Embryonic facial prominence (tissue), 1 donor: ENCODE measurements around the gene SPARC.

Source experiments
- DNase-seq: peaks from one replicate; pipeline ENCODE4 v3.0.0-alpha.2; 2016; ENCODE audit errors: extremely low spot score

The SPARC gene

GRCh38 chr5:151660616-151661495 lies 25.9 kb downstream of the SPARC start:
- DNase-seq, result no peak

- peak; percentile 69 for DNase-seq
These were observed 27.5 kb downstream of the SPARC start for GRCh38 chr5:151659001-151659754.

DNA sequence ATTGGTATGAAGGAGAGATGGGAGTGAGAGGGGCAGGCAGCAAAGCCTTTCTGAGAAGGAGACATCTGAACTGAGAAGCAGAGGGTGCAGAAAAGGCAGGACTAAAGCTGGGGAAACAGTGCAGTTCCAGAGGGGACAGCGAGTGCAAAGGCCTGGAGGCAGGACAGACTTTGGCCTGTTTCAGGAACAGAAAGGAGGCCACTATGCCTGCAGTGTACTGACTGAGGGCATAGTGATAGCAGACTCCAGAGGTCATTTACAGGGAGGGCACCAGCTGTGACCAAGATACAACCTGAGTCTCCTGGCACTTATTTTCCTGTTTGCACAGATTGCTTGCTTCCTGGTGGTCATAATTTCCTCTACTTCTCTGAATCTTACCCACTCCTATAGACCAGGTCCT lies 29.6 kb downstream of the SPARC start:
- DNase-seq, result no peak

GRCh38 chr5:151656311-151656710 lies 30.4 kb downstream of the SPARC start:
- DNase-seq, result no peak

DNA sequence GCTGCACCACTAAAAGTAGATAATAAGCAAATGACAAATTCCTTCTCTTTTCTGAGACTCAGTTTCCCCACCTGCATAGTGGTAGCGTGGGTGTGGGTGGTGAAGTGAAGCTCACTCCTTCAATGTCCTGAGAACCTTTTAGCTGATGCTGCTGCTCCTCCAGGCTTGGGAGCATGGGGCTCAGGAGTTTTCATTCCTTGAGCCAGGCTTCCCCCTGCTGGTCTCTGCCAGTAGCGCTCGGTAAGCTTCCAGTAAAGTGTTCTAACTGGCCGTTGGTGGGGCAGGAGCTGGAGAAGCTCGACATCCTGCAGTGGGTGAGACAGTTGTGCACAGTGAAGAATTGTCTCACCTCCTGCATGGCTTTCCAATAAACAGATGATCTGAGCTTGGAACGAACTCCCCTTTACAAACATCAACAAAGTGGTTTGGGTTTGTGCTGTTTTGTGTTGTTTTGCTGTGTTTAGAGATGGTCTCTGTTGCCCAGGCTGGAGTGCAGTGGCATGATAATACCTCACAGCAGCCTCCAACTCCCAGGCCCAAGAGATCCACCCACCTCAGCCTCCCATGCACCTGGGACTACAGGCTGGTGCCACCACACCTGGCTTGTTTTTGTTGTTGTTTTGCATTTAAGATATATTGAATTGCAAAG lies 34.6 kb downstream of the SPARC start:
- peak; percentile 30 for DNase-seq

GRCh38 chr5:151648988-151649387 lies 37.7 kb downstream of the SPARC start:
- no peak for DNase-seq

DNA sequence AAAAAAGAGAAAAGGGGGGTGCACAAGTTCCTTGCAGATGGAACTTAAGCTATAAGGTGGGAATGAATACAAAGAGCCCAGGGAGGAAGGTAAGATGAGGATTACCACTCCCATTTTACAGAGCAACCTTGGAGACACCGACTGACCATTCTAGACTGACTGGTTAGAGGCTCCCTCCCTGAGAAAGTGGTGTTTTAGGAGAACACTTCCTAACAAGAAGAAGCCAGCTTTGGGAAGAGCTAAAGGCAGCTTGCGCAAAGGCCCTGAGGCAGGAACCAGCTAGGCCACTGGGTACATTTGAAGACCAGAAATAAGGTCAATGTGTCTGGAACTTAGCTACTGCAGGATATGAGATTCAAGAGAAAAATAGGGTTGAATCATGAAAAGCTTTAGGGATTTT lies 38.6 kb downstream of the SPARC start:
- DNase-seq, result no peak

DNA sequence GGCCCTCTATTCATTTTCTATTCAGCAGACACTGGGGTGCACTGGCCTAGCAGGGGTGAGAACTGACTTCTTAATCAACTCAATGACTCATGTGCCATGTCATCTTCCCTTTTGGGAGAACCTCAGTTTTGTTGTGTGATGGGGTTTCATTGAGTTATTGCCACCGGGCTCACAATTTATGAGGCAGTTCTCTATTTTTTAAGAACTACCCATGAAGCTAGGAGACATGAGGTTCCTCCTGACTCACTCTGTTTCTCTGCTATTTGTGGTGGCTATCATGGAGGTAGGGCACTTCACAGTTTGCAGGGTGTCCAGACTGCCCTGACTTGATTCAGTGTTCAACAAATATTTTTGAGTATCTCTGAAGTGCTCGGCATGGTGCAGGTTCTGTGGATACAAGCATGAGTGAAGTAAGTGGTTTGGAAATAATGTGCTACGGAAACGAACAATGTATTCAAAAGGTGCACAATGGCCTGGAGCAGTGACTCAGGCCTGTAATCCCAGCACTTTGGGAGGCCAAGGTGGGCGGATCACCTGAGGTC lies 39.3 kb downstream of the SPARC start:
- DNase-seq, result no peak

GRCh38 chr5:151646334-151646733 lies 40.4 kb downstream of the SPARC start:
- no peak for DNase-seq

DNA sequence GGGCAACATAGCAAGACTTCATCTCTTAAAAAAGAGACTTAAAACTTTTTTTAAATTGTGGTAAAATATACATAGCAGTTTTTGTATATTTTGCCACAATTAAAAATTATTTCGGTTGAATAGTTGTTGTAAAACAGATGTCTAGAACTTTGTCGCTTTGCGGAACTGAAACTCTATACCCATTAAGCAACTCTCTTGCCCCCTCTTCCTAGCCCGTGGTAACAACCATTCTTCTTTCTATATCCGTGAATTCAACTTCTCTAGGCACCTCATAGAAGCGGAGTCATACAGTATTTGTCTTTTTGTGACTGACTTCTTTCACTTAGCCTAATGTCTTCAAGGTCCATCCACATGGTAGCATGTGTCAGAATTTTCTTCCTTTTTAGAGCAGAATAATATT lies 43.3 kb downstream of the SPARC start:
- DNase-seq, result no peak

DNA sequence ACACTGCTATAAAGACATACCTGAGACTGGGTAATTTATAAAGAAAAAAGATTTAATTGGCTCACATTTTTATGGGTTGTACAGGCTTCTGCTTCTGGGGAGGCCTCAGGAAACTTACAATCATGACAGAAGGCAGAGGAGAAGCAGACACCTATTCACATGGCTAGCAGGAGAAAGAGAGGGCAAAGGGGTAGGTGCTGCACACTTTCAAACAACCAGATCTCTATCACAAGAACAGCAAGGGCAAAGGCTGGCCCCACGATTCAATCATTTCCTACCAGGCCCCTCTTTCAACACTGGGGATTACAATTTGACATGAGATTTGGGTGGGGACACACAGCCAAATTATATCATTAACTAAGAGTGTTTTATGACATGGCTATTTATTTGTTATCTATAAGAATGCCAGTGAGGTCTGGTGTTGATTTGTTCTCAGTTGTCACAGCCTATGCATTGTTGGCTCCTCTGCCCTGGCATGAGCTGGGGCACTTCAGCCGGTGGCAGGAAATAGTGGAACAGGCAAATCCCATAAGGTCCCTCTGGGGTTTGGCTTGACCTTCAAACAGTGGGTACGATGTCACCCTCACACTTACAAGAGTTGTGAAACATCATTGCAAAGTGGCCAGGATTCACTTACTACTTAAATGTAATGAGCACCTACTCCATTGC lies 44.1 kb downstream of the SPARC start:
- DNase-seq, result no peak

DNA sequence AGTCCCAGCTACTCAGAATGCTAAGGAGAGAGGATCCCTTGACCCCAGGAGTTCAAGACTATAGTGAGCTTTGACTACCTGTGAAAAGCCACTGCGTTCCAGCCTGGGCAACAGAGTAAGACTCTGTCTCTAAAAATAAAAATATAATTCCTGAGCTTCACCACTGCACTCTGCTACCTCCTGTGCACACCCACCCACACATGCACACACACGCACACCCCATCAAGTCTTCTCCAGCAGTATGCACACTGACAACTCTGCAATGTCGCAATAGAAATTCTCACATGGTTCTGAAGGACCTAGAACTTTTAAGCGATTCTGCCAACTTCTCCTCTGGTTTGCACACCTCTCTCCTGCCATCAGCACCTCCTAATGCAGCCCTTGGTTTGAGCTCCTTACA lies 48.1 kb downstream of the SPARC start:
- DNase-seq, result no peak

GRCh38 chr5:151637676-151638075 lies 49.0 kb downstream of the SPARC start:
- DNase-seq, result no peak

DNA sequence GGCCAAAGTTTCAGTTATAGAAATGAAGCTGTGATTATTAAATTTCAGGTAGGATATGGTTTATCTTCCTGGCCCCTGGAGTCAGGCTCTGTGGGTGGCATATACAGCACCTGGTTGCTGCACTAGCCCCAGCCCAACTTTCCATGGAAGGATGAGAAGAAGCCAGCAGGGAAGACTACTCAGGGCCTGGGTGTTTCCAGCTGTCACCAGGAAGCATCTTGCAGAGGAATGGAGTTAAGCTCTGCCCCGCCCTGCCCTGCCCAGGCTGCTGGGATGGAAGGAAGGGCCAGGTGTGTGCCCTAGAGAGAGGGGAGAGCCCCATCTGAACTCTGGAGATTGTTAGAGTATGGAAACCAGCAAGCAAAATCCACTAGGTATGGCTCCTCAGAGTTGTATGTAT lies 52.8 kb downstream of the SPARC start:
- no peak for DNase-seq

- no peak for DNase-seq
These were observed 53.8 kb downstream of the SPARC start for GRCh38 chr5:151632941-151633340.

- no peak for DNase-seq
These were observed 54.2 kb downstream of the SPARC start for GRCh38 chr5:151632524-151632923.

DNA sequence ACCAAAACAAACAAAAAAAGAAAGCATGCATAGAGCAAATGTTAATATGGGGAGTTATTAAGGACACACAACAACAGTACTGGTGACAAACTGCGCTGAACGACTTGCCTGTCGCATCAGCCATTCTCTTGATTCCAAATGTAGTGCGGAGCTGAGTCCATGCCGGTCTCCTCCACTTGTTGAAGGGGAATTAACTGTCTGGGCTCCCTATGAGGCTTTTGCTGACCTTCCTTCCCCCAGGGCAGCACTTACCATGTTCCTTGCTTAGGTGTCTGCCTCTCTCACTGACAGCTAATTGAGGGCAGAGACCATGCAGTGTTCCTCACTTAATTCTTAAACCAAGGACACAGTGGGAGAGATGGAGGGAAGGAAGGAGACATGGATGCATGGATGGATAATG lies 54.8 kb downstream of the SPARC start:
- no peak for DNase-seq

DNA sequence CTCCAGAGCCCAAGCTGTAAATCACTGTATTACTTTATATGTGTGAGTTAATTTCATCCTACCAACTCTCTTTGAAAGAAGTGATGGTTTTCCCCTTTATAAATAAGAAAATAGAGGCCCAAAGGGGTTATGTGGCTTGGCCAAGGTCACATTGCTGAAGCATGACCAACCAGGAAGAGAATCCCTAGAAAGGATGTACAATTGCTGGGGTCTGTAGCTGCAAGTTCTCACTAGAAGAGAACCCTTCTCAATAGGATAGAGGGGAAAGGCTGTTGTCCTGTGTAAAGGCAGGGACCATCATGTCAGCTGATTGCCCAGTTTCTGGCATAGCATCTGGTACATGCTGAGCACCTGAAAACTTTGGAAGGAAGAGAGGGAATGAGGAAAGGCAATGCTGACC lies 56.6 kb downstream of the SPARC start:
- DNase-seq, result no peak

GRCh38 chr5:151628112-151628823 lies 58.4 kb downstream of the SPARC start:
- no peak for DNase-seq

GRCh38 chr5:151627650-151628049 lies 59.1 kb downstream of the SPARC start:
- DNase-seq, result no peak

GRCh38 chr5:151625285-151625684 lies 61.4 kb downstream of the SPARC start:
- DNase-seq, result no peak
